ENCODE measurements around the gene MLLT3.

MLLT3 gene

DNA sequence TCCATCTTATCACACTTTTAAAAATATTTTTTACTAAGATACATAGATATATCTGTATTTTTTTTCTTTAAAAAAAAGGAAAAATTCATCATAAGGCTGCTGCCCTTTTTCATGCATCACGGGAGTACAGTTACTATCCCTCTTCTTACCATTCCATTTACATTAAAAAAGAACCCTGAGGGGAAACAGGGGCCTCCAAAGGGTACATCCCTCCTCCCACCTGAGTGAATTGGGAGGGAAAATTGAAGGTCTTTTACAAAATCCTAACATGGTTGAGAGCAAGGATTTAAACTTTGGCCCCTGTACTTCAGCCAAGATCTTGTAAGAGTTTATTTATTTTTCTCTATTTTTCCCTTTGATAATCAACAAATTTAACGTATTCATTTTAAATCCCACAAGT is 319.2 kb downstream of the MLLT3 start:
- ATAC-seq (ENCODE audit: insufficient read depth, low read depth) (no peak), DNase-seq (no peak)
- Histone ChIP-seq H3K36me3 (ENCODE audit: insufficient read depth, low read length) (no peaks in the 10 kb centered on the region), H2AFZ (ENCODE audit: low read depth, low read length) (no peak overlapping the region), H3K4me3 (ENCODE audit: low read depth in 1 of 2, low read length in 2 of 2) (no peak overlapping the region), H3K9me3 (ENCODE audit: insufficient read depth, low read length, severe bottlenecking) (no peaks in the 10 kb centered on the region), H3K4me1 (ENCODE audit: insufficient read depth, low read length) (peaks cover 10% of the 10 kb centered on the region), H4K20me1 (ENCODE audit: insufficient read depth, low read length) (no peaks in the 10 kb centered on the region), H3K27me3 (ENCODE audit: insufficient read depth, low read length, poor library complexity) (no peaks in the 10 kb centered on the region), H3K9ac (ENCODE audit: low read depth, low read length) (no peak overlapping the region), H3K27ac (ENCODE audit: low read length) (no peak overlapping the region), H3K79me2 (ENCODE audit: insufficient read depth, low read length) (no peaks in the 10 kb centered on the region), H3K4me2 (ENCODE audit: insufficient read depth, low read length) (no peak overlapping the region)
- TF ChIP-seq, protein P1, sequence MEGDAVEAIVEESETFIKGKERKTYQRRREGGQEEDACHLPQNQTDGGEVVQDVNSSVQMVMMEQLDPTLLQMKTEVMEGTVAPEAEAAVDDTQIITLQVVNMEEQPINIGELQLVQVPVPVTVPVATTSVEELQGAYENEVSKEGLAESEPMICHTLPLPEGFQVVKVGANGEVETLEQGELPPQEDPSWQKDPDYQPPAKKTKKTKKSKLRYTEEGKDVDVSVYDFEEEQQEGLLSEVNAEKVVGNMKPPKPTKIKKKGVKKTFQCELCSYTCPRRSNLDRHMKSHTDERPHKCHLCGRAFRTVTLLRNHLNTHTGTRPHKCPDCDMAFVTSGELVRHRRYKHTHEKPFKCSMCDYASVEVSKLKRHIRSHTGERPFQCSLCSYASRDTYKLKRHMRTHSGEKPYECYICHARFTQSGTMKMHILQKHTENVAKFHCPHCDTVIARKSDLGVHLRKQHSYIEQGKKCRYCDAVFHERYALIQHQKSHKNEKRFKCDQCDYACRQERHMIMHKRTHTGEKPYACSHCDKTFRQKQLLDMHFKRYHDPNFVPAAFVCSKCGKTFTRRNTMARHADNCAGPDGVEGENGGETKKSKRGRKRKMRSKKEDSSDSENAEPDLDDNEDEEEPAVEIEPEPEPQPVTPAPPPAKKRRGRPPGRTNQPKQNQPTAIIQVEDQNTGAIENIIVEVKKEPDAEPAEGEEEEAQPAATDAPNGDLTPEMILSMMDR (IDR thresholded peaks at IDR 0.05; ENCODE audit: borderline replicate concordance, extremely low read depth, low read length, poor library complexity, severe bottlenecking), result no peak
- no peak for TF ChIP-seq EZH2 (IDR thresholded peaks at IDR 0.05; ENCODE audit: borderline replicate concordance, low read depth, low read length, severe bottlenecking)

- Histone ChIP-seq H3K4me2 (ENCODE audit: insufficient read depth, low read length) (no peak overlapping the region), H3K4me1 (ENCODE audit: insufficient read depth, low read length) (peaks cover 10% of the 10 kb centered on the region), H3K9ac (ENCODE audit: low read depth, low read length) (no peak overlapping the region), H3K4me3 (ENCODE audit: low read depth in 1 of 2, low read length in 2 of 2) (no peak overlapping the region), H3K36me3 (ENCODE audit: insufficient read depth, low read length) (no peaks in the 10 kb centered on the region), H4K20me1 (ENCODE audit: insufficient read depth, low read length) (no peaks in the 10 kb centered on the region), H3K9me3 (ENCODE audit: insufficient read depth, low read length, severe bottlenecking) (no peaks in the 10 kb centered on the region), H3K27ac (ENCODE audit: low read length) (no peak overlapping the region), H3K27me3 (ENCODE audit: insufficient read depth, low read length, poor library complexity) (no peaks in the 10 kb centered on the region), H2AFZ (ENCODE audit: low read depth, low read length) (no peak overlapping the region), H3K79me2 (ENCODE audit: insufficient read depth, low read length) (no peaks in the 10 kb centered on the region)
- no peak for TF ChIP-seq EZH2 (IDR thresholded peaks at IDR 0.05; ENCODE audit: borderline replicate concordance, low read depth, low read length, severe bottlenecking)
- TF ChIP-seq, protein P1 (IDR thresholded peaks at IDR 0.05; ENCODE audit: borderline replicate concordance, extremely low read depth, low read length, poor library complexity, severe bottlenecking), result no peak
- ATAC-seq (ENCODE audit: insufficient read depth, low read depth) (no peak), DNase-seq (no peak)
Measured at GRCh38 chr9:20302197-20302596, 320.1 kb downstream of the MLLT3 start.

DNA sequence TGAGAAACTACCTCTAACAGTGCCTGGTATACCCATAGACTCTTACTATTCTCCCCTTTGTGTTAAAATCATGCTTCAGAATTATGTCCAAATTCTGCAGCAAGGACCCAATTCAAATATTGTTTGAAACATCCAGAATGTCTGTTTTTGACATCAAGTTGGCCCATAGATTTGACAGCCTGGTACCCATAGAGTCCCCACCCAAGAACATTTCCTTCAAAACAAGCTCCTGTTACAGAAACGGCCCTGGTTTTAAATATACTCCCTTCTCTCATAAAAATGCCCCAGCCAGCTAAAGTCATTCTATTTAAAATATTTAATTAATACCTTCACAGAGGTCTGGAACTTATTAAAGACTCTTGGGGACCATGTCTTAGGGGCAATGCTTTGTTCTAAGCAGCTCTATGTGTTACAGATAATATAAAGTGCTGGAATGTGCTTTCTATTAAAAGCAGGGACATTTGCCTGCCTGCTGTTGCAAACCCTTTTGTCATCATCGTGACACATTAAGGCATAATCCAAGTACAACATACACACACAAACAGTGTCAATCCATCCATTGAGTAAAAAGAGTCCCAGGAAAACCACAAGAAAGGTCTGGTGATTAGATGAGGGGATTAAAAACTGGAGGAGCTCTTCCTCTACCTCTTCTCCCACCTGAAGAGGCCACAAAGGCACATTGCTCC is 321.7 kb downstream of the MLLT3 start:
- no peak overlapping the region for H2AFZ ChIP-seq (ENCODE audit: low read depth, low read length)
- ATAC-seq (ENCODE audit: insufficient read depth, low read depth), result peak; percentile 33; the same call in 2 of the 3 replicates
- no peak for DNase-seq
- H3K4me3 ChIP-seq (ENCODE audit: low read depth in 1 of 2, low read length in 2 of 2), result no peak overlapping the region
- H3K27me3 ChIP-seq (ENCODE audit: insufficient read depth, low read length, poor library complexity), result no peaks in the 10 kb centered on the region
- no peaks in the 10 kb centered on the region for H3K36me3 ChIP-seq (ENCODE audit: insufficient read depth, low read length)
- H3K79me2 ChIP-seq (ENCODE audit: insufficient read depth, low read length), result no peaks in the 10 kb centered on the region
- peaks cover 10% of the 10 kb centered on the region for H3K4me1 ChIP-seq (ENCODE audit: insufficient read depth, low read length)
- no peak overlapping the region for H3K4me2 ChIP-seq (ENCODE audit: insufficient read depth, low read length)
- no peak overlapping the region for H3K27ac ChIP-seq (ENCODE audit: low read length)
- TF ChIP-seq, protein P1 (IDR thresholded peaks at IDR 0.05; ENCODE audit: borderline replicate concordance, extremely low read depth, low read length, poor library complexity, severe bottlenecking), result no peak
- no peak for TF ChIP-seq EZH2 (IDR thresholded peaks at IDR 0.05; ENCODE audit: borderline replicate concordance, low read depth, low read length, severe bottlenecking)
- H4K20me1 ChIP-seq (ENCODE audit: insufficient read depth, low read length), result no peaks in the 10 kb centered on the region
- no peaks in the 10 kb centered on the region for H3K9me3 ChIP-seq (ENCODE audit: insufficient read depth, low read length, severe bottlenecking)
- no peak overlapping the region for H3K9ac ChIP-seq (ENCODE audit: low read depth, low read length)

Measured in DND-41 (cell line).